Measurements from ENCODE around the gene SP140.
A peak's percentile ranks its signal among the peaks of the same experiment; 100 is the strongest.
"Not testable (repeated sequence)": the region's sequence is repeated elsewhere in the genome, so short reads cannot be mapped to it uniquely, and the experiment has no call there.

SP140 gene

DNA sequence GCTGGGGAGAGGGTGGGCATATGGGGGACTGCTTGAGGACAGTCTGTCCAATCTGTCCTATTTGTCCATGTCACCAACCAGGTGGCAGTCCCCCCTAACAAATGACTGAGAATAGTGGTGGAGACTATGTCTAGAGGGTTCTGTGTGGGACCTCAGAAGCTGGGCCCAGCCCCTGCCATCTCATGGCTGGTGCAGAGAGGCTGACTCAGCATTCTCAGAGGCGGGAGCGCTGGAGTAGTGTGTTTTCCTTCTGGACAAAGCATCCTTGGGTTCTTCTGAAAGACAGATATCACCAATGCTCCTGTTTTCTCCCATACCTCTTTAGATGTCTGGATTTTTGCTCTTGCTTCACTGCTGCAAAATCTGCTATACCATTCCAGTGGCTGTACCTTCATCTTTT lies 57.4 kb downstream of the SP140 start:
- H3K9me3 Mint-ChIP-seq: peaks cover 12% of the 10 kb centered on the region
- H3K4me3 Mint-ChIP-seq: no peak overlapping the region
- no peak for DNase-seq (ENCODE audit: low spot score)
- no peak overlapping the region for H3K27ac Mint-ChIP-seq
- H3K4me1 Mint-ChIP-seq (ENCODE audit: low read depth): peaks cover 20% of the 10 kb centered on the region
- no peaks in the 10 kb centered on the region for H3K27me3 Mint-ChIP-seq (ENCODE audit: low read depth)
- peaks cover 66% of the 10 kb centered on the region for H3K36me3 Mint-ChIP-seq (ENCODE audit: low read depth)

DNA sequence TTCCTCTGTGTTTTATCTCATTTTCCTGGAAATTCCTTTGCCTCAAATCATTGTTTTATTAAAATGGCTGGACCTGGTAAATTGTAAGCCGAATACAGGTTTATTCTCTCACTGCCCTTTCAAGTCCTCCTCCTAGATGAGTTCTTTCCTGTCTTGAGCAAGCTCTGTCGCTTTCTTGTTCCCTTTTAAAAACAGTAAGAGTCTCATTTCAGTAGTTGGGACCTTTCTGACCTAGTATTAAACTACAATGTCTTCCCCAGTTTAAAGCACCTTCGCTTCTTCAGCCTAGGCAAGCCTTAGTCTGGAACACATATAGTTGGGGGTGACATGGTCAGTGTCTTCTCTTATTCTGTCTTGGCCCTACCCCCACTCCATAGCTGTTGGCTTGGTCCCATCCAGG lies 60.5 kb downstream of the SP140 start:
- Mint-ChIP-seq H3K36me3 (ENCODE audit: low read depth) (peaks cover 70% of the 10 kb centered on the region), H3K27ac (no peak overlapping the region), H3K27me3 (ENCODE audit: low read depth) (no peaks in the 10 kb centered on the region), H3K9me3 (peaks cover 16% of the 10 kb centered on the region), H3K4me1 (ENCODE audit: low read depth) (peaks cover 31% of the 10 kb centered on the region), H3K4me3 (no peak overlapping the region)
- no peak for DNase-seq (ENCODE audit: low spot score)

DNA sequence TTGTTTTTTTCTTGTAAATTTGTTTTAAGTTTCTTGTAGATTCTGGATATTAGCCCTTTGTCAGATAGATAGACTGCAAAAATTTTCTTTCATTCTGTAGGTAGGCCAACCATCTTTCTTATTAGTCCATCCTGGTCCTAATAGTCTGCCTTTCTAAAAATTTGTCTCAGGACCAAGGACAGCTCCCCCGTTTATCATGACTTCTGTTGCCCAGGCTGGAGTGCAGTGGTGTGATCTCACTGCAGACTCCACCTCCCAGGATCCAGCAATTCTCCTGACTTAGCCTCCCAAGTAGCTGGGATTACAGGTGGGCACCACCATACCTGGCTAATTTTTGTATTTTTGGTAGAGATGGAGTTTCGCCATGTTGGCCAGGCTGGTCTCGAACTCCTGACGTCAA lies 63.8 kb downstream of the SP140 start:
- peaks cover 83% of the 10 kb centered on the region for H3K36me3 Mint-ChIP-seq (ENCODE audit: low read depth)
- peaks cover 25% of the 10 kb centered on the region for H3K9me3 Mint-ChIP-seq
- not testable (repeated sequence) for DNase-seq (ENCODE audit: low spot score); H3K27me3 Mint-ChIP-seq (ENCODE audit: low read depth); H3K27ac Mint-ChIP-seq; H3K4me3 Mint-ChIP-seq
- peaks cover 30% of the 10 kb centered on the region for H3K4me1 Mint-ChIP-seq (ENCODE audit: low read depth)

DNA sequence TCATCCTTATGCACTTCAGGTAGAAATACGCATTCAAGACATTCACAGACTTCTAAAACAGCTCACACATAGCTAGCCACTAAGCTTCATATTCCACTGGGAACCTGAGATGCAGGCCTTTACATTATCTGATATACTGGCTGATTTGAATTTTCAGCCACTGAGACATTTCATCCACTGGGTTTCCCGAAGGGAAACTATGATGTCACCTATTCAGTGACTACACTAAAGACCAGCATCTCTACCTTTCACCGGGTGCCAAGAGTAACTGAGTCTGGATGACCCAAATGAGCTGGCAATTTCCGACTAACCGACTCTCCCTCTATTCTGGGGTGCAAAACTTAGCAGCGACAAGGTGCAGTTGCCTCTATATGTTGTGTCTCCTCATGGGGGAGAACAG lies 69.7 kb downstream of the SP140 start:
- Mint-ChIP-seq H3K27me3 (ENCODE audit: low read depth) (no peaks in the 10 kb centered on the region), H3K27ac (no peak overlapping the region), H3K9me3 (peaks cover 61% of the 10 kb centered on the region), H3K4me3 (no peak overlapping the region), H3K4me1 (ENCODE audit: low read depth) (peaks cover 7% of the 10 kb centered on the region), H3K36me3 (ENCODE audit: low read depth) (peaks cover 97% of the 10 kb centered on the region)
- no peak for DNase-seq (ENCODE audit: low spot score)

DNA sequence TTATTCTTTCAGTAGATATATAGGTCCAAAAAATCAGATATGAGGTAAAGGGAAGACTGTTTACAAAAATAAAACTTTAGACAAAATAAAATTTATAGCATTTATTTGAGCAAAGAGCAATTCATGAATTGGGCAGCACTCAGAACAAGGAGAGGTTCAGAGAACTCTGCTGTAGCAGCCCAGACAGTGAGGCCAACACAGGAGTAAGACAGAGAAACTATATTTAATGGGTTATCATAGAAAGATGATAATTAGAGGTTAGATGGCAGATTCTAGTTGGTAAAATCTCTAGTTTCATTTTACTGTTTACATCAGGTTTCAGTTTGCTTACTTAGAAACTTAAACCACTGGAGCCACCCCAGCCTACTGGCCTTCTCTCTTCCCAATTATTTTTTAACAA lies 71.4 kb downstream of the SP140 start:
- H3K36me3 Mint-ChIP-seq (ENCODE audit: low read depth): peaks cover 98% of the 10 kb centered on the region
- H3K27ac Mint-ChIP-seq: no peak overlapping the region
- no peak overlapping the region for H3K4me3 Mint-ChIP-seq
- H3K4me1 Mint-ChIP-seq (ENCODE audit: low read depth): peaks cover 7% of the 10 kb centered on the region
- DNase-seq (ENCODE audit: low spot score): no peak
- H3K27me3 Mint-ChIP-seq (ENCODE audit: low read depth): no peaks in the 10 kb centered on the region
- peaks cover 77% of the 10 kb centered on the region for H3K9me3 Mint-ChIP-seq

DNA sequence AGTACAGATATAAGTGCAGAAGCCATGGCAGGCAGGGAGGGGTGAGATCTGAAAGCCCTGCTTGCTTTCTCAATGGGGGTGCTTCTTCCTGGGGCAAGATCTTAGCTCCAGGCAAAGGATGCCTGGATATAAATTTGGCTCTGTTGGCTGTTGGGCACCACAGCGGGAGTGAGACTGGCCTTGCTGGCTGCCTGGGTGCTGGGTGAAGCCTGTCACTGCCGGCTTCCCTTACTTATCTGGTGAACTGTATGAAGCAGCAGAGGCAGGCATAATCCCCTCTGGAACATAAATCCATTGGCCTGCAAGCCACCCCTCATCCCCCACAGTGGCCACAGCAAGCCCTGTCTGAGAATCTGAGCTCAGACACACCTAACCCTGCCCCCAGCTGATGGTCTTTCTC lies 74.1 kb downstream of the SP140 start:
- Mint-ChIP-seq H3K9me3 (peaks cover 86% of the 10 kb centered on the region), H3K27me3 (ENCODE audit: low read depth) (no peaks in the 10 kb centered on the region), H3K4me3 (no peak overlapping the region), H3K4me1 (ENCODE audit: low read depth) (peaks cover 7% of the 10 kb centered on the region), H3K36me3 (ENCODE audit: low read depth) (peaks cover 95% of the 10 kb centered on the region), H3K27ac (no peak overlapping the region)
- DNase-seq (ENCODE audit: low spot score): no peak

DNA sequence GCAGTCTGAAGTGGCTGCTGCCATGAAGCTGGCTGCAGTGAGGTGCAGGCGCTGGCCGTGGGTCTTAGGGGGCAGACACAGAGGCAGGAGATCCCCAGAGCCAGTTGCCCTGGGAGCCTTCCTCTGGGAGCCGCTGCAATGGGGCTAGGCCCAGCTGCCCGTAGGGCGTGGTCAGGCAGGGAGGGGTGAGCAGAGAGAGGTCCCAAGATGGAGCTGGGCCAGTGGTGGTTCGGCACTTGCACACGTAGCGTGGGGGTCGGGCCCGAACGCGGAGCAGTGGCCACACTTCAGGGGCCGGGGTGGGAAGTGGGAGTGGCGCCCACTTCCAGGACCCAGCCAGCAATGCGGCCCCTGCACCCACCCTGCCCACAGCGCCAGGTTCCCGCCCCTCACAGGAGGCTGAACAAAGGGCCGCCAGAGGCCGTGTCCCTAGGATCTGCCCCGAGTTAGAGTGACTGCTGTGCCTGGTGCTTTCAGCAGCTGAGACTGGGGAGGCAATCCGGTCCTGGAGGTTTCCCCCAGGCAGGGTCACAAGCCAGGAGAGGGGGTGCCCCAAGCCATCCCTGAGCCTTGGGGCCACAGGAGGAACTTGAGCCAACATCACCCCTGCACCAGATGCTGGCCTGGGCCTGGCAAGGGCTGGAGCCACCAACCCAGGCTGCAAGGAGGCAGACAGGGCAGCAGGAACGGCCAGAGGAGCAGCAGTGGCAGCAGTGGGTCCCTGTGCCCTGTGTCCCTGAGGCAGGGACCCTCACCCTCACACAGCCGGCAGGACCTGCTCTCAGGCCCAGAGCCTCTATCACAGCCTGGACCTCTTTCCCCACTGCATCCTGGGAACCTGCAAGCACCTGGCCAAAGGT lies 80.1 kb downstream of the SP140 start:
- no peak overlapping the region for H3K4me3 Mint-ChIP-seq
- H3K9me3 Mint-ChIP-seq: peaks cover 33% of the 10 kb centered on the region
- no peak for DNase-seq (ENCODE audit: low spot score)
- peak overlapping the region; percentile 14 for H3K27ac Mint-ChIP-seq
- H3K36me3 Mint-ChIP-seq (ENCODE audit: low read depth): peaks cover 70% of the 10 kb centered on the region
- H3K27me3 Mint-ChIP-seq (ENCODE audit: low read depth): no peaks in the 10 kb centered on the region
- H3K4me1 Mint-ChIP-seq (ENCODE audit: low read depth): peaks cover 6% of the 10 kb centered on the region

DNA sequence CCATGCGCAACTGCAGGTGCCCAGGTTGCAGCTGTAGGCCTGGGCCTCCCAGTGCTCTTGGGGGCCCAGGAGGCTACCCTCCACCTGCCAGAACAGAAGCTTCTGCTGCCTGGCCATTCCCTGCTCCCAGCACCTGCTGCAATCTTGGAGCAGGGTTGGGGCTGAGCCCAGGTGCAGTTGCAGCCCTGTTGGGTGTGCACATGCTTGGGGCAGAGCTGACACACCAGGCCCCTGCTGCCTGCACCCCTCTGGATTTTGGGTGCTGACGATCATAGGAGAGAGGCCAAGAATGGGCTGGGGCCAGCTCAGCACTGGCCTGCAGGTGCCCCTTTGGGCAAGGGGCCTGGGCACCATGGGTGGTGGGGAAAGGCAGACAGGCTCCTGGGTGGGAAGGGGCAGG lies 80.9 kb downstream of the SP140 start:
- Mint-ChIP-seq H3K4me3 (no peak overlapping the region), H3K4me1 (ENCODE audit: low read depth) (peaks cover 6% of the 10 kb centered on the region), H3K36me3 (ENCODE audit: low read depth) (peaks cover 63% of the 10 kb centered on the region), H3K9me3 (peaks cover 26% of the 10 kb centered on the region), H3K27ac (no peak overlapping the region), H3K27me3 (ENCODE audit: low read depth) (no peaks in the 10 kb centered on the region)
- DNase-seq (ENCODE audit: low spot score): no peak

DNA sequence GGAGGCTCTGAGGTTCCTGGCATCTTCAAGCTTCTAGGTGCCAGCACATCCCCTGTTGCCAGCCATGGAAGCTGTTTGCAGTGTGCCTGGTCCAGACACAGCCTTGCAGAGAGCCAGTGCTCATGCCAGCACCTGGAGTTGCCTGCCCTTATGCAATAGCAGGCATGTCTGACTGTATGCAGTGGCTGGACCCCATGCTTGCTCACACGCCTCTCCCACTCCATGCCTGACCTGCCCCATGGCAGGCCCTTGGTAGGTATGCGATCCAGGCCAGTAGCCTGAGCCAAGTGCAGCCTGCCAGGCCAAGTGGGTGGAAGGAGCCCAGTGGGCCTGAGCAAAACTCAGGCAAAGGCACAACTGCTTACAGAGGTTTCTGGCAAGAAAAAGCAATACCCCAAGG lies 81.9 kb downstream of the SP140 start:
- Mint-ChIP-seq H3K27ac (no peak overlapping the region), H3K4me3 (no peak overlapping the region), H3K9me3 (peaks cover 19% of the 10 kb centered on the region), H3K4me1 (ENCODE audit: low read depth) (peaks cover 6% of the 10 kb centered on the region), H3K36me3 (ENCODE audit: low read depth) (peaks cover 65% of the 10 kb centered on the region), H3K27me3 (ENCODE audit: low read depth) (no peaks in the 10 kb centered on the region)
- no peak for DNase-seq (ENCODE audit: low spot score)

DNA sequence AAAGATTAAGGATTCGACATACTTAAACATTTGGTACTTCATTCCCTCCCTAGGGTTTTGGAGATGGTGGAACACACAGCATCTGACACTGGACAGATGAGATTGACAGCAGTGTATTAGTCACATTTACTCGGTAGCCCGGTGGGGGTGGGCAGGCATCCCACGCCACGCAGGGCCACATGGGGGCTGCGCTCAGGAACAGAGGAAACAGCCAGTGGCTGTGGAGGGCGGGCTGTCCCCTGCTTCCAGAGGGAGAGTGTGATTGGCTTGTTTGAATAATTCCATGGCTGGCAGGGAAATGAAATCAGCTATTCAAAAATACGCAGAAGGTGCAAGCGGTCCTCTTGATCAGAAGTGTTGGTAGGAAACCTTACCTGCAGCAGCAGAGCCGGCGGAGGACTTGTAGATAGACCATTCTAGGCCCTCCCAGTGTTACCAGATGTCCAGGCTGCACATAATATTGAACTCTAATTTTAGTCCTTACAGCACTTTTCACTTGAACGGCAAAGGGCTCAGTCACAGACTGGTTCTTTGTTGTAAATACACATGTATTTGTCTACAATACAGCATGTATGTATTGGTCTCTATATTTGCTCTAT lies 83.0 kb downstream of the SP140 start:
- Mint-ChIP-seq H3K36me3 (ENCODE audit: low read depth) (peaks cover 64% of the 10 kb centered on the region), H3K9me3 (peaks cover 9% of the 10 kb centered on the region), H3K4me3 (no peak overlapping the region)

DNA sequence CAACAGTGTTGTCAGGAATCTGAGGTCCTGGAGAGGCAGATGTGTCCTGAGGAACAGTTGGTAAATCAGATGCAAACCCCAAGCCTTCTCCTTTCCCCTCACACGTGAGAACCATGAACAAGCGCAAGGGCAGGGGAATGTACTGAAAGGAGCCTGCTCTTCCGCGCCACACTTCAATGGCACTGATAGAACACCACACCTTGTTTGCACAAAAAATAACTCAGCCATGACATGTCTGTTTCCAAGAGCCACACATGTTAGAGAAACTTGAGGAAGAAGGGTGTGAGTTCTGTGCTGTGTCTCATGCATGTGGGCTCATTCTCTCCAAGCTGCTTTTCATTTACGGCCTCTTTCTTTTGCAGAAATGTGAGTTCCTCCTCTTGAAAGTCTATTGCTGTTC lies 85.3 kb downstream of the SP140 start:
- H3K27ac Mint-ChIP-seq; H3K27me3 Mint-ChIP-seq (ENCODE audit: low read depth); H3K4me3 Mint-ChIP-seq: not testable (repeated sequence)

More for the DNA sequence above, 83.0 kb downstream of the SP140 start:
- DNase-seq (ENCODE audit: low spot score): no peak
- Mint-ChIP-seq H3K27me3 (ENCODE audit: low read depth) (no peaks in the 10 kb centered on the region), H3K27ac (no peak overlapping the region), H3K4me1 (ENCODE audit: low read depth) (peaks cover 6% of the 10 kb centered on the region)

DNA sequence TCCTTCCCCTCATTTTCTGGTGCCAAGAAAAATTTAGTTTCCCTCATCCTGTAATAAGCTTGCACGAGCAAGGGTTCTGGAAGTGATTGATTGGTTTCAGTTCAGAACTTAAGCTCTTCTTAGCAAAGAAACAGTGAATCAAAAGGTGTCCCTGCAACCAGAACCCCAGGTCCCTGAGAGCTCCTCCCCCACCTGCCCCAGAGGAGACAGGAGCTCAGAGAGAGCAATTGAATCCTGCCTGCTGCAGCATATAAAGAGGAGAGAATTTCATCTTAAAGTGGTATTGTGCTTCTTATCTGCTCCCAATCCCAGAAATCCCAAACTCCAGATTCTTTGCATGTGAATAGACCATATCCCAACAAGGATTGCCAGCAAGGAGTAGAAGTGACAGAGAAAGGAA lies 86.1 kb downstream of the SP140 start:
- H3K27me3 Mint-ChIP-seq (ENCODE audit: low read depth); H3K9me3 Mint-ChIP-seq; DNase-seq (ENCODE audit: low spot score); H3K4me3 Mint-ChIP-seq; H3K4me1 Mint-ChIP-seq (ENCODE audit: low read depth): not testable (repeated sequence)
- peak overlapping the region; percentile 36 for H3K27ac Mint-ChIP-seq
- peaks cover 76% of the 10 kb centered on the region for H3K36me3 Mint-ChIP-seq (ENCODE audit: low read depth)

More for the DNA sequence above, 85.3 kb downstream of the SP140 start:
- H3K9me3 Mint-ChIP-seq; DNase-seq (ENCODE audit: low spot score); H3K4me1 Mint-ChIP-seq (ENCODE audit: low read depth): not testable (repeated sequence)
- H3K36me3 Mint-ChIP-seq (ENCODE audit: low read depth): peaks cover 69% of the 10 kb centered on the region

DNA sequence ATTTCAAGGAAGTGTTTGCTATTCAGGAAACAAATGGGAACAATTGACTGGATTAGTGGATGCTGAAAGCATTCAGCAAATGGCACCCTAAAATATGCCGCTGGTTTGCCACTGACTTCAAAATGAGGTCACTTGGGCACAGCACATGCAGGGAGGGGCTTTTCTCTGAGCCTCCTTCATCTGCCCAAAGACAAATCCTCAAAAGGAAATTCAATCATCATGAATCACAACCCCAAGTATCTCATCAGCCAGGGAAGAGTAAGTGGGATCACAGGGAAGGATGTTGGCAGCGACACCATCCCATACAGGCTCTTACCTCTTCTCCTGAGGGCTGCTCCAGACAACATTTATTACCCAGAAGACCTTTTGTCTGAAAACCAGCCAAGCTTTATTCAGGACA lies 87.1 kb downstream of the SP140 start:
- peaks cover 11% of the 10 kb centered on the region for H3K4me1 Mint-ChIP-seq (ENCODE audit: low read depth)
- H3K36me3 Mint-ChIP-seq (ENCODE audit: low read depth): peaks cover 73% of the 10 kb centered on the region
- H3K27ac Mint-ChIP-seq: no peak overlapping the region
- no peaks in the 10 kb centered on the region for H3K9me3 Mint-ChIP-seq
- DNase-seq (ENCODE audit: low spot score): no peak
- H3K27me3 Mint-ChIP-seq (ENCODE audit: low read depth): no peaks in the 10 kb centered on the region
- H3K4me3 Mint-ChIP-seq: no peak overlapping the region

DNA sequence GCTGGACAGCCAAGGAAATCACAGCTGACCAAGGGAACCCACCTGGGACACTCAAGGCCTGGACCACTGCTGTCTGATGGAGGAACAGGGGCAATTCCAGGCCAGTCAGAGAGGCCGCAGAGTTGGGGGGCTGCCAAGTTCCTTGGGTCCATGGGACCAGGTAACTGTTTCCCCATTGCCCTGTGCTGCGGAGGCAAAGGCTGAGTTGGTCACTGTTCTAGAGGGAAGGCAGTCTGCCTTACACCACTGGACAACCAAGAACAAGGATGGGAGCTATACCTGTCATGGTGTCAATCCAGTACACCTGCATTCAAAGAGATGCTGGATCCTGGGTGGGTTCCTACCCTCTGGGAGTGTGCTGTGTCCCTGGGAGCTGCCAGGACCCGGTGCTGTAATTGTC lies 91.8 kb downstream of the SP140 start:
- H3K27me3 Mint-ChIP-seq (ENCODE audit: low read depth): no peaks in the 10 kb centered on the region
- DNase-seq (ENCODE audit: low spot score): no peak
- peak overlapping the region; percentile 78 for H3K4me3 Mint-ChIP-seq
- H3K4me1 Mint-ChIP-seq (ENCODE audit: low read depth): peaks cover 41% of the 10 kb centered on the region
- peaks cover 66% of the 10 kb centered on the region for H3K36me3 Mint-ChIP-seq (ENCODE audit: low read depth)
- peak overlapping the region; percentile 95 for H3K27ac Mint-ChIP-seq
- peaks cover 8% of the 10 kb centered on the region for H3K9me3 Mint-ChIP-seq
